HG03378 (cell line): ENCODE results near the gene SSBP4.
"Not testable (repeated sequence)": the region's sequence is repeated elsewhere in the genome, so short reads cannot be mapped to it uniquely, and the experiment has no call there.

ENCODE experiments used
- ATAC-seq: cut with Tn5 transposase; IDR thresholded peaks from one replicate; pipeline ENCODE4 v1.9.1; 2021; ENCODE audit warnings: mild to moderate bottlenecking, moderate library complexity; ENCODE audit not compliant: unreplicated experiment

The SSBP4 gene

GRCh38 chr19:18419195-18419698 is at the start of gene SSBP4:
TSS of gene SSBP4 (plus strand) at chr19:18419398. CDS start at chr19:18419649, 251 bp downstream.
- ATAC-seq: no peak

DNA sequence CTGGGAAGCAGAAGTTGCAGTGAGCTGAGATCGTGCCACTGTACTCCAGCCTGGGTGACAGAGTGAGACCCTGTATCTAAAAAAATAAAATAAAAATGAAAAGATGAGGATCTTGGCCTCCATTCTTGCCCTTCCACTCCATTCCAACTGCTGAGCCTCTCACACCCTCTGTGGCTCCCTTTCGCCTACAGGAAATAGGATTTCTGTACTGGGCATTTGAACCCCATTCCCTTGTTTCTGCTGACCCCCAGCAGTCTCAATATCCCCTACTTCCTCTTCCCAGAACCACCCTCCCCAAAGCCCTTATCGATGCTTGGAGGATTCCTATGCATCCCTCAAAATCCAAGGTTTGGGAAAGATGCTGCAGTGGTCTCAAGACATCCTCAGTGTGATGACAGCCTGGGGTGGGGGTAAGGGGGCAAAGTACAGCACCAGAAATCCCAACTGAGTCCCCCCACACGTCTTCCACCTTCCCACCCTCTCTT is 45.7 kb upstream of the SSBP4 start:
- no peak for ATAC-seq

- ATAC-seq: peak; percentile 74
Measured at GRCh38 chr19:18373892-18374629, 45.1 kb upstream of the SSBP4 start.

DNA sequence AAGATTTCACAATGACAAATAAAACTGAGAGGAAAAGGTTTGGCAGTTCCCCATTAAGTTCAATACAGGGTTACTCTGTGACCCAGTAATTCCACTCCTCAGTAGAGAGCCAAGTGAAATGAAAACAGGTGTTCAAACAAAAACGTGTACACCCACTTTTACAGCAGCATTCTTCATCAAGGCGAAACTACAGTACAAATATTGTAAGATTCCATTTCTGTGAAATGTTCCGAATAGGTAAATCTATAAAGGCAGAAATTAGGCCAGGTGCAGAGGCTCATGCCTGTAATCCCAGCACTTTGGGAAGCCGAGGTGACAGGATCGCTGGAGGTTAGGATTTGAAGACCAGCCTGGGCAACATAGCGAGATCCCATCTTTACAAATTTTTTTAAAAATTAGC is 42.2 kb upstream of the SSBP4 start:
- ATAC-seq: no peak

DNA sequence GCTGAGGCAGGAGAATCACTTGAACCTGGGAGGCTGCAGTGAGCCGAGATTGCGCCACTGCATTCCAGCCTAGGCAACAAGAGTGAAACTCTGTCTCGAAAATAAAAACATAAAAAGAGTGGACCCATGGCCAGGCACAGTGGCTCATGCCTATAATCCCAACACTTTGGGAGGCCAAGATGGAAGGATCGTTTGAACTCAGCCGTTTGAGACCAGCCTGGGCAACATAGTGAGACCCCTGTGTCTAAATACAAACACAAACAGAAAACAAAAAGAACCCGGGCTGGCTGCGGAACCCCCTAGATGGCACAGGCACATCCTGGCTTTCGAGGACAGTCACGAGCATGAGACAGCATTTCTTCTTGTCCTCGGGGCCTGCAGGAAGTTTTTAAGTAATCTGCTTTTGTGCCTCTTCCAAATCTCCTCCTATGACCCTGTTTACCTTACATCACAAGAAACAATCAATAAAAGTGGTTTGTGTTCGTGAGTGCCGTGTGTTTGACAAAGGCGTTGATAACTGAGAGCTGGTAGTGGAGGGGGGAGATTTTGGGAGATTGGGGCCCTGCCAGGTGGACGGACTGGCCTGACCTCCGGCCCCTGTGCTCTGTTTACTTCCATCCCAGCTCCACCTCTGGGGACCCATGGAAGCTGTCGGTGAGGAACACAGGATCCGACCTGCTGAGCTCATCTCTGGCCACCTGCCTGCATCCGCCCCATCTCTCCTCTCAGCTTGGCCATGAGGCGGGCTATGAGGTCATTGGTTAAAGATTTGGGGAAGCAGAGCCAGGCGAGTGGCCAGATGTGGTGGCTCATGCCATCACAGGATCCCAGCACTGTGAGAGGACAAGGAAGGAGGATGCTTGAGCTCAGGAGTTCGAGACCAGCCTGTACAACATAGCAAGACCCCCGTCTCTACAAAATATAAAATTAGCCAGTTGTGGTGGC is 39.1 kb upstream of the SSBP4 start:
- ATAC-seq: no peak

DNA sequence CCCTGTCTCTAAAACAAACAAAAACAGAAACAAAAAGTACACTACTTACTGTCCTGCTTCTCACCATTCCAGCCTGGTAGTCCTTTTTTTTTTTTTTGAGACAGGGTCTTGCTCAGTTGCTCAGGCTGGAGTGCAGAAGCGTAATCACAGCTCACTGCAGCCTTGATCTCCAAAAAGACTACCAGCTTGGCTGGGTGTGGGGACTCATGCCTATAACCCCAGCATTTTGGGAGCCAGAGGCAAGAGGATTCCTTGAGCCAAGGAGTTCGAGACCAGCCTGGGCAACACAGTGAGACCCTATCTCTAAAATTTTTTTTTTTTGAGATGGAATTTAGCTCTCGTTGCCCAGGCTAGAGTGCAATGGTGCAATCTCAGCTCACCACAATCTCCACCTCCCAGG is 38.4 kb upstream of the SSBP4 start:
- ATAC-seq: no peak

DNA sequence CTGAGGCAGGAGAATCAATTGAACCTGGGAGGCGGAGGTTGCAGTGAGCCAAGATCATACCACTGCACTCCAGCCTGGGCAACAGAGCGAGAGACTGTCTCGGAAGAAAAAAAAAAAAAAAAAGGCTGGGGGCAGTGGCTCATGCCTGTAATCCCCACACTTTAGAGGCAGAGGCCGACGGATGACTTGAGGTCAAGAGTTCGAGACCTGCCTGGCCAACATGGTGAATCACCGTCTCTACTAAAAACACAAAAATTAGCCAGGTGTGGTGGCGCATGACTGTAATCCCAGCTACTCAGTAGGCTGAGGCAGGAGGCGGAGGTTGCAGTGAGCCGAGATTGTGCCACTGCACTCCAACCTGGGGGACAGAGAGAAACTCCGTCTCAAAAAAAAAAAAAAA is 35.6 kb upstream of the SSBP4 start:
- not testable (repeated sequence) for ATAC-seq

GRCh38 chr19:18384775-18385174 is 34.4 kb upstream of the SSBP4 start:
- no peak for ATAC-seq

- no peak for ATAC-seq
Measured at GRCh38 chr19:18385359-18385674, 33.9 kb upstream of the SSBP4 start.

DNA sequence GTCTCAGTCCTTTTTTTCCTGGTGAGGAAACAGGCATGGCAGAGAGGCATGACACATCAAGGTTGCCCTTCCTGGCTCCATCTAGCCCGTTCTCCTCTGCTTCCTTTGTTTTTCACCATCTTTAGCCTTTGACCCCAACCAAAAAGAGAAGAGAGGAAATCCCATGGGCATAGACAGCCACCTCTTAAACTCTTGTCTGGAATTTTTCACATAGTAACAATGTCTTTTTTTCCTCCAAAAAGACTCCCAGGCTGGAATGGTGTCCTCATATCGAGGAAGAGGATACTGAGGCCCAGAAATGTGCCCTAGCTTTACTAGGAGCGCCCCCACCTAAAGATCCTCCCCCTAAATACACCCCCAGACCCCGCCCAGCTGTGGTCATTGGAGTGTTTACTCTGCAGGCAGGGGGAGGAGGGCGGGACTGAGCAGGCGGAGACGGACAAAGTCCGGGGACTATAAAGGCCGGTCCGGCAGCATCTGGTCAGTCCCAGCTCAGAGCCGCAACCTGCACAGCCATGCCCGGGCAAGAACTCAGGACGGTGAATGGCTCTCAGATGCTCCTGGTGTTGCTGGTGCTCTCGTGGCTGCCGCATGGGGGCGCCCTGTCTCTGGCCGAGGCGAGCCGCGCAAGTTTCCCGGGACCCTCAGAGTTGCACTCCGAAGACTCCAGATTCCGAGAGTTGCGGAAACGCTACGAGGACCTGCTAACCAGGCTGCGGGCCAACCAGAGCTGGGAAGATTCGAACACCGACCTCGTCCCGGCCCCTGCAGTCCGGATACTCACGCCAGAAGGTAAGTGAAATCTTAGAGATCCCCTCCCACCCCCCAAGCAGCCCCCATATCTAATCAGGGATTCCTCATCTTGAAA is 33.3 kb upstream of the SSBP4 start, which contains the start of gene GDF15:
Gene GDF15, plus strand, starts transcription at position 484 of the 868 bp plus-strand sequence. Its CDS starts 32 bp downstream, at position 516.
- ATAC-seq: no peak

DNA sequence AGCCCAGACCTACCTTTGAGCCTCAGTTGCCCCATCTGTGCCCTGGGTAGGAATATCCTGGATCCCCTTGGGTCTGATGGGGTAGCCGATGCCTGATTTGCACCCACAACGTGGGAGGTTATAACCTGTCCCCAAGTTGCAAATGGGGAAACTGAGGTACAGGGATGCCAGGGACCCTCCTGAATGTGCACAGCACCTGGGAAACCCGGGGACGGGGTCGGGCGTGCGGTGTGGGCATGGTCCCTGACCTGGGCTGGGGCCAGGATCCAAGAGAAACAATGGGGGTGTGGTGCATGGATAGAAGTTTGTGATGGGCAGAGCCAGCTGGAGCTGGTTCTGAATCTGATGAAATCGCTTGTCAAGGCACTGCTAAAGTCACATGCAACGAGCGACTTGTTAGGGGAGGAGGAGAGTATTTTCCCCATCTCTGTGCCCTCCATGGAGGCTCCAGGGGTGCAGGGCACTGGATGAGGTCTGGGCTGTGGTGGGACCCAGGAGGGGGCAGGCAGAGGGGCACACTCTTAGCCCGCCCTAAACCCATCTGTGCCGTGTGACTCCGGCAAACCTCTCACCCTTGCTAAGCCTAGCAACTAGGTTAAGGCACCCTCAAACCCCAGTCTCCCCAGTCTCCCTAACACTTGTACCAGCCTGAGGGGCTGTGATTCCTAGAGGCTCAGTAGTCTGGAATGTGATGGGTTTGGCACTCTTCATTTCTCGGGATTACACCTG is 32.5 kb upstream of the SSBP4 start:
- no peak for ATAC-seq

DNA sequence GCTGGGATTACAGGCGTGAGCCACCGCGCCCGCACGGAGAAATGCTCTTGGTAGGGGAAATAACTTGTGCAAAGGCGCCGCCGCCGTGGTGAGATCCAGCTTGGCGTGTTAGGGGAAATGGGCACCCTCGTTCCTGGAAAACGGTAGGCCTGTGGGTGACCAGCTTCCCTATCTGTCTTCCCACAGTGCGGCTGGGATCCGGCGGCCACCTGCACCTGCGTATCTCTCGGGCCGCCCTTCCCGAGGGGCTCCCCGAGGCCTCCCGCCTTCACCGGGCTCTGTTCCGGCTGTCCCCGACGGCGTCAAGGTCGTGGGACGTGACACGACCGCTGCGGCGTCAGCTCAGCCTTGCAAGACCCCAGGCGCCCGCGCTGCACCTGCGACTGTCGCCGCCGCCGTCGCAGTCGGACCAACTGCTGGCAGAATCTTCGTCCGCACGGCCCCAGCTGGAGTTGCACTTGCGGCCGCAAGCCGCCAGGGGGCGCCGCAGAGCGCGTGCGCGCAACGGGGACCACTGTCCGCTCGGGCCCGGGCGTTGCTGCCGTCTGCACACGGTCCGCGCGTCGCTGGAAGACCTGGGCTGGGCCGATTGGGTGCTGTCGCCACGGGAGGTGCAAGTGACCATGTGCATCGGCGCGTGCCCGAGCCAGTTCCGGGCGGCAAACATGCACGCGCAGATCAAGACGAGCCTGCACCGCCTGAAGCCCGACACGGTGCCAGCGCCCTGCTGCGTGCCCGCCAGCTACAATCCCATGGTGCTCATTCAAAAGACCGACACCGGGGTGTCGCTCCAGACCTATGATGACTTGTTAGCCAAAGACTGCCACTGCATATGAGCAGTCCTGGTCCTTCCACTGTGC is 30.9 kb upstream of the SSBP4 start:
- ATAC-seq: peak; percentile 58

- no peak for ATAC-seq
Measured at GRCh38 chr19:18388960-18389725, 30.1 kb upstream of the SSBP4 start.

DNA sequence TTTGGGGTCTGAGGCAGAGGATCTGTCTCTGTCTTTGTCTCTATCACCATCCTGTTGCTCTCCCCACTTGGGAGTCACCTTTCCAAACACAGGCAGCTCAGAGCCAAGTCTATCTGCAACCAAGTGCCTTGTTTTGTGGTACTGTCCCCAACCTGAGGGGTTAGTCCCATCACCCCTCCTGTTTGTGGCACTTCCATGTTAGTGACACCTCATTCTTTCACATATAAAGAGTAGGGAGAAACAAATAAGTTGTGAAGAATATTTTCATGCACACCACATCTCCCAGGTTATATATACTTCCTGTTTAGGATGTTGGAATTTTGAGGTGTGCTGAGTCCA is 29.5 kb upstream of the SSBP4 start:
- no peak for ATAC-seq

GRCh38 chr19:18390065-18390907 is 28.9 kb upstream of the SSBP4 start:
- ATAC-seq: no peak

DNA sequence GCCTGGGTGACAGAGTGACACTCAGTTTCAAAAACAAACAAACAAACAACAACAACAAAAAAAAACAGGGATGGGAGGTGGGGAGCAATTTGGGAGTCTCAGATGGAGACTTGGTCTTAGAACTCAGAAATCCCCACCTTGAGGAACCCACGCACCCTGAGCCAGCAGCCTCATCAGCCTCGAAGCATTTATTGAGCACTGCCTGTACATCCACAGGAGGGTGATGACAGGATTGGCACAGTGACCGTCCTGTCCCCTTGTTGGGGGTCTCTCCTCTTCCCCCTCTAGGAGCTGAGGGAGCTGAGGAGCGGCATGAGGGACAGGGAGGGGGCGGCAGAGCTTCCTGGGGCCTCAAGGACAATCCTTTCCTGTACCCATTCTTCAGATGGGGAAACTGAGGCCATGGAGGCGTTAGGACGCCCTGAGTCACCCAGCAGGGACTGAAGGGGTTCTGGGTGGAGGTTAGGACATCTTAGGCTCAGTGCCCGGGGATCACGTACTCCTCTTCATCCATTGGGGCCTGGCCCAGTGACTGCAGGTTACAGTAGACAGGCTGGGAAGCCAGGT is 27.6 kb upstream of the SSBP4 start:
- ATAC-seq: no peak

DNA sequence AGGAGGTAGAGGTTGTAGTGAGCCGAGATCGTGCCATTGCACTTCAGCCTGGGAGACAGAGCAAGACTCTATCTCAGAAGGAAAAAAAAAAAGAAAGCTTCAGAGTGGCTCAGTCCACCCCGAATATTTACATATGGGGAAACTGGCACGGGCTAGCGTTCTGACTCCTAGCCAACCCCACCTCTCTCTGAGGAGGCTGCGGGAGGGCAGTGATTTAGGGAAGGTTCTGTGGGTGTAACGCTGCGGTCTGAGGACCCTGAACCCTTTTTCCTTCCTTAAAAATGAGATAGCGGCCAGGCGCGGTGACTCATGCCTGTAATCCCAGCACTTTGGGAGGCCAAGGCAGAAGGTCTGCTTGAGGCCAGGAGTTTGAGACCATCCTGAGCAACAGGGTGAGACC is 26.8 kb upstream of the SSBP4 start:
- ATAC-seq: no peak
